ENCODE measurements around the gene RGL3.

DNA sequence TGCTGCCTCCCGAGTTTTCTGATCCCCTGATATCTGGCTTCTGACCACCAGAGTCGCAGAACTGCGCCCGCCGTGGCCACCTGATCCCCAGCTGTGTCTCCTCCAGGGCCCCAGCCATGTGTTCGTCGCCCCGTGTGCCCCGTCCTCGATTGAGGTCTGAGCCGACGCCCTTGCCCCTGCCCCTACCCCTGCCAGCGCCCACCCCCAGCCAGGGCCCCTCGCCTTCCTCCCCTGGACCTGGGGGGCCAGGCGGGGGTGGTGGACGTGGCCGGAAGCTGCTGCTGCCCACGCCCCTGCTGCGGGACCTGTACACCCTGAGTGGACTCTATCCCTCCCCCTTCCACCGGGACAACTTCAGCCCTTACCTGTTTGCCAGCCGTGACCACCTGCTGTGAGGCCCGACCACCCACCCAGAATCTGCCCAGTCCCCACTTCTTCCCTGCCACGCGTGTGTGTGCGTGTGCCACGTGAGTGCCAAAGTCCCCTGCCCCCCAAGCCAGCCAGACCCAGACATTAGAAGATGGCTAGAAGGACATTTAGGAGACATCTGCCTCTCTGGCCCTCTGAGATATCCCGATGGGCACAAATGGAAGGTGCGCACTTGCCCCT lies 54.7 kb downstream of the RGL3 start:
- TF ChIP-seq POLR2A (IDR thresholded peaks at IDR 0.05; ENCODE audit: low read depth, low read length) = no peak
- TF ChIP-seq POLR2AphosphoS5 (IDR thresholded peaks at IDR 0.05; ENCODE audit: low read depth, low read length) = no peak
- TF ChIP-seq TAF1 (IDR thresholded peaks at IDR 0.05; ENCODE audit: borderline replicate concordance, low read depth, low read length) = no peak
